Measurements from ENCODE around the gene MPZL3.
A peak's percentile ranks its signal among the peaks of the same experiment; 100 is the strongest.
"Not testable (repeated sequence)": the region's sequence is repeated elsewhere in the genome, so short reads cannot be mapped to it uniquely, and the experiment has no call there.

Gene MPZL3

DNA sequence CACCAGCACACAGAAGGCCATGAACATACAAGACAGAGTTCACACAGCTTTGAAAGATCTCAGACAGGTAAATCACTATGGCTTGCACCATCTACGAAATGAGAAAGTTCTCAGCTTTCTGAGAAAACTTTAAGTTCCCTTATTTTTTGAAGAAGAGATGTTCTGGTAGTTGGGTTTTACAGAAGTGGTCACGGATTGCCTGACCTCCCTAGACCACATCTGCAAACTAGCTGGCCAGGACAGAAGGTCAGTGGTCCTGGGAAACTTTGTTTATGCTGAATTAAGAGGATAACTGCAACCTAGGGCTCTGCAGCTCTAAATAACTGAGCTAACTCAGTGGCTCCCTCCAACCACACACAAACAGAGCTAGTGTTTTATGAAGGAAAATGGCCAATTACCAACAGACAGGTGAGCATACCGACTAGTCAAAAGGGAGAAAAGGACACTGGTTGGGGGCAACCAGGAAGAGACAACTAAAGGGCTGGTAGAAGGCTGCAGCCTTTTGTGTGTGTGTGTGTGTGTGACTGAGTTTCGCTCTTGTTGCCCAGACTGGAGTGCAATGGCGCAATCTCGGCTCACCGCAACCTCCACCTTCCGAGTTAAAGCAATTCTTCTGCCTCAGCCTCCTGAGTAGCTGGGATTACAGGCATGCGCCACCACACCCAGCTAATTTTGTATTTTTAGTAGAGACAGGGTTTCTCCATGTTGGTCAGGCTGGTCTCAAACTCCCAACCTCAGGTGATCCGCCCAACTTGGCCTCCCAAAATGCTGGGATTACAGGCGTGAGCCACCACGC is 67.2 kb downstream of the MPZL3 start:
- no peak for DNase-seq (ENCODE audit: low read depth)

DNA sequence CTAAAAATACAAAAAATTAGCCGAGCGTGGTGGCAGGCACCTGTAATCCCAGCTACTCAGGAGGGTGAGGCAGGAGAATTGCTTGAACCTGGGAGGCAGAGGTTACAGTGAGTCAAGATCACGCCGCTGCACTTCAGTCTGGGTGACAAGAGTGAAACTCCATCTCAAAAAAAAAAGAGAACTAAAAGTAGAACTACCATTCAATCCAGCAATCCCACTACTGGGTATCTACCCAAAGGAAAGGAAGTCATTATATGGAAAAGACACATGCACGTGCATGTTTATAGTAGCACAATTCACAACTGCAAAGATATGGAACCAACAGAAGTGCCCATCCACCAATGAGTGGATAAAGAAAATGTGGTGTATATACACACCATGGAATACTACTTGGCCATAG is 68.5 kb downstream of the MPZL3 start:
- DNase-seq (ENCODE audit: low read depth), result not testable (repeated sequence)

DNA sequence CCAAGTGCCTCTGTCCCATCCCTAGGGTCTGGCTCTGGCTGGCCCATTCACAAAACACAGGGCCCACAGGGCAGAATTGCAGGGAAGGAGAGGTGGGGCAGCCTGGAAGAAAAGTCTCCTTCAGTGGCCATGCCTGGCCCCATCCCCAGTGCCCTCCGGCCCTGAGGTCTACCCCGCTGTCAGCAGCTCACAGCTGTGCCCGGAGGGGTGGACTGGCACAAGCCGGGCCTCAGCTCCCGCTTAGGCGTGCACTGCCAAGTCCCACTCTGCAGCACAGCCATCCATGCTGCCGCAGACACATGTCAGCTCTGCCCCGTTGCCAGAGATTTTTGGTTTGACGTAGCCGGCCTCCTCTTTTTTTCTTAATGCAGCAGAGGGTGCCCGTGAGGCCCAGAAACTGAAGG is 71.9 kb downstream of the MPZL3 start:
- peak; percentile 41 for DNase-seq (ENCODE audit: low read depth)

DNA sequence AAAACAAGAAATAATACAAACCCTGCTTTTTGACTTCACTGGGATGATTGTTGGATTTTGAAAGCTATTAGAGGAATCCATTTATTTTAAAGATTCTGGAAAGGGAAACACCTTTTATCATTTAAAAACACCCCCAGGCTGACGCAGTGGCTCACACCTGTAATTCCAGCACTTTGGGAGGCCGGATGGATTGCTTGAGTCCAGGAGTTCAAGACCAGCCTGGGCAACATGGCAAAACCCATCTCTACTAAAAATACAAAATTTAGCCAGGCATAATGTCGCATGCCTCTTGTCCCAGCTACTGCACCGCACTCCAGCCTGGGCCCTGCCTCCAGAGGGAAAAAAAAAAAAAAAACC is 75.4 kb downstream of the MPZL3 start:
- DNase-seq (ENCODE audit: low read depth), result no peak
